Activated T-cell treated with anti-CD3 and anti-CD28 coated beads for 24 hours (primary cell): Measurements from ENCODE around the gene ARHGAP33.
A peak's percentile ranks its signal among the peaks of the same experiment; 100 is the strongest.

Experiments
- DNase-seq: peaks from one replicate; pipeline ENCODE4 v3.0.0-alpha.2; 2020; ENCODE audit warnings: low read depth

Gene ARHGAP33

GRCh38 chr19:35775298-35776101 is at the start of gene ARHGAP33:
ARHGAP33 (plus strand) TSS chr19:35775564; CDS start chr19:35775659, 95 bp downstream.
- peak; percentile 98 for DNase-seq

GRCh38 chr19:35727053-35727955 is 48.1 kb upstream of the ARHGAP33 start:
- DNase-seq: no peak

GRCh38 chr19:35727956-35728706 is 47.2 kb upstream of the ARHGAP33 start:
- DNase-seq: no peak

- no peak for DNase-seq
Measured at GRCh38 chr19:35729021-35729420, 46.3 kb upstream of the ARHGAP33 start.

GRCh38 chr19:35729763-35730162 is 45.6 kb upstream of the ARHGAP33 start:
- no peak for DNase-seq

GRCh38 chr19:35730326-35730725 is 45.0 kb upstream of the ARHGAP33 start:
- no peak for DNase-seq

- DNase-seq: no peak
Measured at GRCh38 chr19:35731353-35731752, 44.0 kb upstream of the ARHGAP33 start.

- no peak for DNase-seq
Measured at GRCh38 chr19:35731779-35732405, 43.5 kb upstream of the ARHGAP33 start.

GRCh38 chr19:35732540-35733179 is 42.7 kb upstream of the ARHGAP33 start:
- DNase-seq: no peak

GRCh38 chr19:35733180-35734125 is 41.9 kb upstream of the ARHGAP33 start:
- DNase-seq: no peak

GRCh38 chr19:35734273-35734672 is 41.1 kb upstream of the ARHGAP33 start:
- no peak for DNase-seq

GRCh38 chr19:35734889-35735288 is 40.5 kb upstream of the ARHGAP33 start:
- DNase-seq: no peak

GRCh38 chr19:35736913-35737886 is 38.2 kb upstream of the ARHGAP33 start:
- no peak for DNase-seq

GRCh38 chr19:35738021-35738886 is 37.1 kb upstream of the ARHGAP33 start:
- DNase-seq: no peak

GRCh38 chr19:35738887-35739229 is 36.5 kb upstream of the ARHGAP33 start:
- no peak for DNase-seq

- no peak for DNase-seq
Measured at GRCh38 chr19:35739275-35740107, 35.9 kb upstream of the ARHGAP33 start.

- no peak for DNase-seq
Measured at GRCh38 chr19:35740108-35740422, 35.3 kb upstream of the ARHGAP33 start.
